IMR-90 (cell line): ENCODE measurements around the gene SEBOX. TPM values are rescaled to one million over a fixed set of nuclear protein-coding genes. Genes with fewer than 3 reads are reported as not detected.

ENCODE experiments used
- ATAC-seq: fragments of 200-7000 bp; cut with Tn5 transposase; 2 replicates; pipeline ENCODE4 v1.9.1; 2020; ENCODE audit warnings: low read depth, mild to moderate bottlenecking, moderate library complexity
- BruUV-seq: library from RNA; stranded (reverse); fragments of 400-500 nt; replicated peaks from 2 replicates; lab custom pipeline; 2021; lab: Mats Ljungman, UMichigan
- CTCF ChIA-PET: fragments of 300-600 bp; formaldehyde crosslinking; extraction: SDS; loops from one replicate; lab custom pipeline; 2021; ENCODE audit warnings: antibody characterized with exemption; lab: Yijun Ruan, JAX
- POLR2A ChIA-PET: fragments of 300-600 bp; sonication (Branson Sonifier 250); formaldehyde crosslinking; loops from one replicate; lab custom pipeline; 2022; ENCODE audit warnings: antibody characterized with exemption; ENCODE audit not compliant: unreplicated experiment; lab: Charles Lee
- DNase-seq: peaks from one replicate; pipeline ENCODE4 v3.0.0; 2013
- H2AFZ ChIP-seq: replicated peaks from 2 replicates; pipeline ENCODE3; 2013; ENCODE audit warnings: low read length, mild to moderate bottlenecking; ENCODE audit not compliant: poor library complexity
- H2AK5ac ChIP-seq: 2 replicates; pipeline ENCODE4 v1.6.1; 2013; ENCODE audit warnings: low read depth, low read length, inconsistent platforms
- H2AK9ac ChIP-seq: replicated peaks from 2 replicates; pipeline ENCODE3; 2013; ENCODE audit warnings: mild to moderate bottlenecking, low read depth, low read length, moderate library complexity; ENCODE audit not compliant: poor library complexity
- H2BK120ac ChIP-seq: 2 replicates; pipeline ENCODE4 v1.6.1; 2013; ENCODE audit warnings: low read depth, low read length, inconsistent platforms
- H2BK15ac ChIP-seq: 3 replicates; pipeline ENCODE4 v1.6.1; 2013; ENCODE audit warnings: low read depth, low read length, inconsistent platforms
- H2BK20ac ChIP-seq: 2 replicates; pipeline ENCODE4 v1.6.1; 2013; ENCODE audit warnings: low read depth, mild to moderate bottlenecking, inconsistent platforms, low read length, moderate library complexity
- H2BK5ac ChIP-seq: 2 replicates; pipeline ENCODE4 v1.6.1; 2013; ENCODE audit warnings: mild to moderate bottlenecking, low read depth, low read length, inconsistent platforms; ENCODE audit not compliant: poor library complexity, severe bottlenecking
- H3K14ac ChIP-seq: replicated peaks from 2 replicates; pipeline ENCODE4 v1.6.1; 2013; ENCODE audit warnings: low read depth, low read length, inconsistent platforms
- H3K18ac ChIP-seq: 2 replicates; pipeline ENCODE4 v1.6.1; 2013; ENCODE audit warnings: low read depth, low read length, control low read depth
- H3K23ac ChIP-seq: 2 replicates; pipeline ENCODE4 v1.6.1; 2013; ENCODE audit warnings: low read depth, low read length, inconsistent platforms
- H3K27ac ChIP-seq: 2 replicates; pipeline ENCODE4 v1.5.1; 2013; ENCODE audit warnings: mild to moderate bottlenecking, control low read depth, low read length; ENCODE audit not compliant: insufficient read depth
- H3K27me3 ChIP-seq: 2 replicates; pipeline ENCODE4 v1.6.1; 2013; ENCODE audit warnings: low read length; ENCODE audit not compliant: control insufficient read depth, insufficient read depth
- H3K36me3 ChIP-seq: 2 replicates; pipeline ENCODE4 v1.6.1; 2013; ENCODE audit warnings: low read length, mixed read lengths; ENCODE audit not compliant: control insufficient read depth, insufficient read depth
- H3K4ac ChIP-seq: 2 replicates; pipeline ENCODE4 v1.6.1; 2013; ENCODE audit warnings: low read depth, low read length, inconsistent platforms
- H3K4me1 ChIP-seq: 2 replicates; pipeline ENCODE4 v1.6.1; 2013; ENCODE audit warnings: low read length, mixed read lengths; ENCODE audit not compliant: control insufficient read depth, insufficient read depth
- H3K4me2 ChIP-seq: 2 replicates; pipeline ENCODE4 v1.6.1; 2013; ENCODE audit warnings: low read depth, mild to moderate bottlenecking, control low read depth, low read length, moderate library complexity
- H3K4me3 ChIP-seq: 2 replicates; pipeline ENCODE4 v1.5.1; 2013; ENCODE audit warnings: low read depth, mild to moderate bottlenecking, control low read depth, low read length, moderate library complexity; ENCODE audit not compliant: insufficient read depth
- H3K56ac ChIP-seq: 2 replicates; pipeline ENCODE4 v1.6.1; 2013; ENCODE audit warnings: low read length, inconsistent platforms; ENCODE audit not compliant: insufficient read depth; ENCODE audit errors: extremely low read depth
- H3K79me1 ChIP-seq, 2 experiments: 2 replicates each; pipeline ENCODE4 v1.6.1; 2013; ENCODE audit warnings: low read length in 2 of 2, inconsistent platforms in 1 of 2, low read depth in 1 of 2
- H3K9ac ChIP-seq: 2 replicates; pipeline ENCODE4 v1.6.1; 2013; ENCODE audit warnings: low read depth, low read length, control low read depth
- H3K9me1 ChIP-seq: 2 replicates; pipeline ENCODE4 v1.6.1; 2013; ENCODE audit warnings: low read length, inconsistent platforms; ENCODE audit not compliant: insufficient read depth
- H3K9me3 ChIP-seq: 2 replicates; pipeline ENCODE4 v1.6.1; 2013; ENCODE audit warnings: low read length; ENCODE audit not compliant: control insufficient read depth, insufficient read depth
- H4K20me1 ChIP-seq: 2 replicates; pipeline ENCODE4 v1.6.1; 2013; ENCODE audit warnings: low read length, inconsistent platforms; ENCODE audit not compliant: insufficient read depth
- H4K5ac ChIP-seq: 2 replicates; pipeline ENCODE4 v1.6.1; 2013; ENCODE audit warnings: mild to moderate bottlenecking, low read depth, low read length, control low read depth
- H4K8ac ChIP-seq, 2 experiments: 2 replicates each; pipeline ENCODE4 v1.6.1; 2013; ENCODE audit warnings: low read depth in 2 of 2, low read length in 2 of 2, control low read depth in 1 of 2, inconsistent platforms in 1 of 2
- H4K91ac ChIP-seq: 2 replicates; pipeline ENCODE4 v1.6.1; 2013; ENCODE audit warnings: low read depth, low read length, inconsistent platforms; ENCODE audit not compliant: insufficient read depth
- BHLHE40 ChIP-seq: fragments of 150-350 bp; IDR thresholded peaks from 2 replicates; pipeline ENCODE4 v1.6.1; 2016; ENCODE audit warnings: mild to moderate bottlenecking, low read depth, low read length
- CEBPB ChIP-seq: IDR thresholded peaks from 2 replicates; pipeline ENCODE4 v1.6.1; 2012; ENCODE audit warnings: low read depth, low read length, improper control_type of control experiment
- CTCF ChIP-seq: conservative IDR thresholded peaks from 2 replicates; pipeline ENCODE4 v1.5.1; 2012; ENCODE audit warnings: mild to moderate bottlenecking, low read depth, low read length, improper control_type of control experiment
- ELK1 ChIP-seq: fragments of 150-350 bp; IDR thresholded peaks from 2 replicates; pipeline ENCODE4 v1.6.1; 2016; ENCODE audit warnings: low read depth, mild to moderate bottlenecking, low read length, moderate library complexity, borderline replicate concordance
- FOS ChIP-seq: fragments of 150-350 bp; IDR thresholded peaks from 2 replicates; pipeline ENCODE4 v1.6.1; 2016; ENCODE audit warnings: low read depth, low read length
- MAFK ChIP-seq: IDR thresholded peaks from 2 replicates; pipeline ENCODE4 v1.6.1; 2012; ENCODE audit warnings: low read depth, low read length, improper control_type of control experiment
- MAZ ChIP-seq: IDR thresholded peaks from 2 replicates; pipeline ENCODE4 v1.6.1; 2012; ENCODE audit warnings: low read depth, mild to moderate bottlenecking, low read length, improper control_type of control experiment, moderate library complexity, borderline replicate concordance
- MXI1 ChIP-seq: IDR thresholded peaks from 2 replicates; pipeline ENCODE4 v1.6.1; 2012; ENCODE audit warnings: low read depth, mild to moderate bottlenecking, low read length, moderate library complexity, borderline replicate concordance
- NFE2L2 ChIP-seq: fragments of 150-350 bp; IDR thresholded peaks from 2 replicates; pipeline ENCODE4 v1.6.1; 2016; ENCODE audit warnings: low read depth, mild to moderate bottlenecking, low read length
- POLR2A ChIP-seq: IDR thresholded peaks from 2 replicates; pipeline ENCODE4 v1.6.1; 2012; ENCODE audit warnings: mild to moderate bottlenecking, low read depth, low read length
- RAD21 ChIP-seq: IDR thresholded peaks from 2 replicates; pipeline ENCODE4 v1.6.1; 2012; ENCODE audit warnings: low read length, improper control_type of control experiment
- RCOR1 ChIP-seq: IDR thresholded peaks from 2 replicates; pipeline ENCODE4 v1.6.1; 2012; ENCODE audit warnings: mild to moderate bottlenecking, low read length, improper control_type of control experiment; ENCODE audit not compliant: insufficient replicate concordance
- RFX5 ChIP-seq: IDR thresholded peaks from 2 replicates; pipeline ENCODE4 v1.8.0; 2012; ENCODE audit warnings: low read depth, mild to moderate bottlenecking, low read length, moderate library complexity
- SMC3 ChIP-seq: fragments of 150-350 bp; IDR thresholded peaks from 2 replicates; pipeline ENCODE4 v1.6.1; 2016; ENCODE audit warnings: low read depth, mild to moderate bottlenecking, antibody characterized with exemption, low read length, moderate library complexity
- USF2 ChIP-seq: fragments of 150-350 bp; IDR thresholded peaks from 2 replicates; pipeline ENCODE4 v1.6.1; 2017; ENCODE audit warnings: mild to moderate bottlenecking, antibody characterized with exemption, low read length, low read depth
- WGBS, 2 experiments: methylation state at CpG; one replicate each; pipeline versions ENCODE4 v1.1.5 to v1.1.7; 2013; ENCODE audit warnings: missing lambda C conversion rate in 2 of 2; ENCODE audit not compliant: insufficient read length in 1 of 2; ENCODE audit errors: extremely low coverage in 2 of 2; 5-methylcytosine and 5-hydroxymethylcytosine counted together
- dilution Hi-C: fragments of 300-500 bp; cut with HindIII; formaldehyde crosslinking; loops from one replicate; pipeline ENCODE4 v1.14.3; 2018; ENCODE audit warnings: low sequenced_read_pairs; ENCODE audit not compliant: unreplicated experiment
- in situ Hi-C: fragments of 300-500 bp; cut with MboI; formaldehyde crosslinking; loops from 3 replicates; pipeline ENCODE4 v1.14.3; 2019; ENCODE audit warnings: low sequenced_read_pairs, inconsistent platforms, mixed read lengths
- intact Hi-C: fragments of 100-400 bp; cut with micrococcal nuclease; formaldehyde crosslinking; loops from 2 replicates; pipeline ENCODE4 v1.10.0; 2022
- polyA plus RNA-seq, 3 experiments: library from polyadenylated mRNA; depleted of rRNA; stranded (reverse); fragments of >200 nt; gene quantifications; 2 replicates each; pipeline ENCODE4 v1.2.3, GENCODE V29; 2012; ENCODE audit warnings: low replicate concordance in 1 of 3
- total RNA-seq: library from RNA; depleted of rRNA; stranded (reverse); fragments of >200 nt; gene quantifications from 2 replicates; pipeline ENCODE4 v1.2.3, GENCODE V29; 2012

The SEBOX gene
- total and polyA plus RNA-seq, 2 of the 4 experiments (the other 2 are of a cell fraction), result not detected

GRCh38 chr17:28388106-28388505 lies 23.1 kb upstream of the SEBOX start:
- Histone ChIP-seq H3K18ac (no peak overlapping the region), H3K14ac (no peak overlapping the region), H3K23ac (no peak overlapping the region), H3K9me3 (no peaks in the 10 kb centered on the region), H3K4me1 (peaks cover 2% of the 10 kb centered on the region; the same call in 1 of the 2 replicates), H2BK5ac (no peak overlapping the region), H3K4me2 (no peak overlapping the region), H4K91ac (no peak overlapping the region), H3K56ac (no peak overlapping the region), H3K36me3 (peaks cover 38% of the 10 kb centered on the region), H3K27me3 (no peaks in the 10 kb centered on the region), H3K4ac (no peak overlapping the region), H4K20me1 (peaks cover 6% of the 10 kb centered on the region; the same call in 1 of the 2 replicates), H3K9ac (no peak overlapping the region), H4K8ac (no peak overlapping the region), H3K4me3 (no peak overlapping the region), H3K79me1 (peaks cover 0 to 3% of the 10 kb centered on the region in 2 experiments; a peak in 1 of 4 replicates), H2BK20ac (no peak overlapping the region), H2BK120ac (no peak overlapping the region), H2BK15ac (no peak overlapping the region), H2AFZ (no peak overlapping the region), H3K27ac (no peak overlapping the region), H2AK9ac (no peak overlapping the region), H4K5ac (no peak overlapping the region), H2AK5ac (no peak overlapping the region), H3K9me1 (peaks cover 3% of the 10 kb centered on the region; the same call in 1 of the 2 replicates)
- no peak for DNase-seq
- dilution Hi-C loops, result no loop called here
- intact Hi-C loops, result no loop called here
- ChIA-PET CTCF (no interaction called here), POLR2A (no interaction called here)
- no peak for ATAC-seq
- TF ChIP-seq MAZ, result no peak
- no peak for TF ChIP-seq SMC3
- no peak for TF ChIP-seq CTCF
- no peak for TF ChIP-seq RAD21
- TF ChIP-seq USF2, result no peak
- no peak for TF ChIP-seq MAFK
- no peak for TF ChIP-seq BHLHE40
- TF ChIP-seq NFE2L2, result no peak
- TF ChIP-seq CEBPB, result no peak
- no peak for TF ChIP-seq RFX5
- TF ChIP-seq FOS, result no peak
- no peak for TF ChIP-seq RCOR1
- TF ChIP-seq MXI1, result no peak
- TF ChIP-seq ELK1, result no peak
- TF ChIP-seq POLR2A, result no peak
- WGBS, 2 experiments, result 100% methylated on average over 2 of the region's 11 CpGs; no CpG with 5 or more reads in 1 of the 2 experiments
- in situ Hi-C loops, result no loop called here
- BruUV-seq, result no TSS peak
